Measurements from ENCODE around the gene EIPR1.

Gene EIPR1

GRCh38 chr2:3246928-3247714 lies 130.5 kb downstream of the EIPR1 start:
- DNase-seq (ENCODE audit: low read depth): no peak

GRCh38 chr2:3246406-3246805 lies 131.2 kb downstream of the EIPR1 start:
- DNase-seq (ENCODE audit: low read depth): no peak

- DNase-seq (ENCODE audit: low read depth): no peak
Observed at GRCh38 chr2:3244486-3244885, 133.1 kb downstream of the EIPR1 start.

- no peak for DNase-seq (ENCODE audit: low read depth)
Observed at GRCh38 chr2:3243804-3244203, 133.8 kb downstream of the EIPR1 start.

GRCh38 chr2:3242747-3243369 lies 134.8 kb downstream of the EIPR1 start:
- DNase-seq (ENCODE audit: low read depth): peak; percentile 21

GRCh38 chr2:3241971-3242746 lies 135.5 kb downstream of the EIPR1 start:
- DNase-seq (ENCODE audit: low read depth): no peak

GRCh38 chr2:3238951-3239841 lies 138.4 kb downstream of the EIPR1 start:
- no peak for DNase-seq (ENCODE audit: low read depth)

- no peak for DNase-seq (ENCODE audit: low read depth)
Observed at GRCh38 chr2:3236300-3237045, 141.1 kb downstream of the EIPR1 start.

- DNase-seq (ENCODE audit: low read depth): no peak
Observed at GRCh38 chr2:3233877-3234276, 143.7 kb downstream of the EIPR1 start.

GRCh38 chr2:3229221-3229620 lies 148.4 kb downstream of the EIPR1 start:
- no peak for DNase-seq (ENCODE audit: low read depth)

GRCh38 chr2:3224681-3225080 lies 152.9 kb downstream of the EIPR1 start:
- DNase-seq (ENCODE audit: low read depth): no peak

GRCh38 chr2:3223080-3223923 lies 154.3 kb downstream of the EIPR1 start:
- peak; percentile 13 for DNase-seq (ENCODE audit: low read depth)

GRCh38 chr2:3222636-3223035 lies 155.0 kb downstream of the EIPR1 start:
- DNase-seq (ENCODE audit: low read depth): no peak

GRCh38 chr2:3219536-3219935 lies 158.1 kb downstream of the EIPR1 start:
- no peak for DNase-seq (ENCODE audit: low read depth)

- no peak for DNase-seq (ENCODE audit: low read depth)
Observed at GRCh38 chr2:3217646-3218045, 160.0 kb downstream of the EIPR1 start.

- no peak for DNase-seq (ENCODE audit: low read depth)
Observed at GRCh38 chr2:3216841-3217495, 160.7 kb downstream of the EIPR1 start.

GRCh38 chr2:3214806-3215404 lies 162.7 kb downstream of the EIPR1 start:
- DNase-seq (ENCODE audit: low read depth): no peak

GRCh38 chr2:3214065-3214464 lies 163.6 kb downstream of the EIPR1 start:
- DNase-seq (ENCODE audit: low read depth): no peak

GRCh38 chr2:3212984-3213383 lies 164.6 kb downstream of the EIPR1 start:
- no peak for DNase-seq (ENCODE audit: low read depth)

GRCh38 chr2:3212061-3212362 lies 165.6 kb downstream of the EIPR1 start:
- no peak for DNase-seq (ENCODE audit: low read depth)
